SIG-M5 treated with dmso at 0.1 percent for 504 hours (cell line): ENCODE measurements around the gene WNK3.

Experiments used
- DNase-seq: peaks from one replicate; lab custom pipeline; 2025; ENCODE audit not compliant: unreplicated experiment; lab: John Stamatoyannopoulos, UW

Gene WNK3

DNA sequence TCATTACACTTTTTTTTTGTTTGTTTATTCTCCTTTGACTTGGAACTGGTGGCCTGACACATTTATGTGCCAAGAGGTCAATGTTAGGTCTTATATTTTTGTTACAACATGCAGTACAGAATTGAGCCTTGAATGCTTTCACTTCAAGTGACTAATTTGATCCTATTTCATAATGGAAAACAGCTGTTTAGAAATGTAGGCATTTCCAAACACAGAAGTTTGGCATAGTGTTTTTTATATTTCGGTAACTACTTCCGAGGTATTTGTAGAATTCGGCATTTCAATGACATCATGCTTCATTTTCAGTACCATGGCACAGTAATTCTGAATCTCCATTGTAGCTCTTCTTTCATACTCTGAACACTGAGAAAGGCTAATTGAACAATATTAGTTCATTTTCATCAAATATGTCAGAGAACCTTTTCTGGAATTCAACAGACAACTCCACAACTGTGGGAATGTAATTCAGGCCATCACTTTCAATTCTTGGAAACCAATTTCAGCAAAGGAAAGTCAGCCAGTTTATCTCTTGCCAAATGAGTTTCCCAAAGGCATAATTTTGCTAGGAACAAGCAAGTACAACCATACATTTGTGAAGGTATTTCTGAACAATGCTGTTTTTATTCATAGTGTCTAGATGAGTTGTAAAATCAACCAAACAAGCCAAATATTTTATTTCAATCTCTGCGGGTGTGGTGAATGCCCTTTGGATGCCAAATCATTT, 186.2 kb downstream of the WNK3 start:
- peak; percentile 3 for DNase-seq

DNA sequence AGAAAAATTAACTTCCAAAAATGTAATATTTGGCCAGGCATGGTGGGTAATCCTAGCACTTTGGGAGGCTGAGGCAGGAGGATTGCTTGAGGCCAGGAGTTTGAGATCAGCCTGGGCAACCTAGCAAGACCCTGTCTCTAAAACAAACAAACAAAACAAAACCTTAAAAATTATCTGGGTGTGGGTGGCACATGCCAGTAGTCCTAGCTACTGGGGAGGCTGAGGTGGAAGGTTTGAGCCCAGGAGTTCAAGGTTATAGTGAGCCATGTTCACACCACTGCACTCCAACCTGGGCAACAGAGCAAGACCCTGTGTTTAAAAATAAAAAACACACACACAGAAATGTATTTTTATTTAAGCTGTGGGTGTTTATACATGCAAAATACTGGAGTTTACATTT, 186.8 kb downstream of the WNK3 start:
- DNase-seq, result no peak

DNA sequence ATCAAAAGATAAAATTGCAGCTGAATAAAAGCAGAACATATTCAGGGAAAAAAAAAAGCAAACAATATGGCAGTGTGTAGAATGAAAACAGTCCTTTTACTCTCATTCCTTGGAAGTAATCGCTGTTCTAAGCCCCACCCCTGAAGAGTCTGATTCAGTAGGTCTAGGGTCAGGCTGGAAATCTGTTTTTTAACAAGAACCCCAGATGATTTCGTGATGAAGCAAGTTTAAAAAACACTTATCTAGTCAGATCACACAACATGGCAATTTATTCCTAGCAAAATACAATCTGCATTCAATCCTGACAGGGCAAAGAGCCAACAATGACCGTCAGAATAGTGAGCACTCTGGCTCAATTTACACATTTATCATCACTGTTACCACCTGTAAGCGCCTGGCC, 190.9 kb downstream of the WNK3 start:
- no peak for DNase-seq

DNA sequence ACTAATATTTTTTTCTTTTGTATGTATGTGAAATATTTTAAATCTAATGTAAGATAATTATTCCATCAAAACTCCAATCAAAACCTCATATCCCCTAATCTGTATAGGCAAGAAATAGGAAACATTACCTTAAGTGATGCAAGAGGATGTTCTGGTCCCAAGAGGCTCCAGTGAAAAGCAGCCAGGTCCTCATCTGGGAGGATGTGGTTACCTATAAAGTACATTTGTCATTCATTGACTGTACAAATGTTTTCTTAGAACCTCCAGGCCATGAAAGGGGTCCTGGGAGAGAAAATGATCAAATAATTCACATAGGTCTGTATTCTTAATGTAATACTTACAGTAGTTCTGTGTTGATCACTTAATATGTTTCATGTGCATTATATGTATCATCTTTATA, 200.3 kb downstream of the WNK3 start:
- DNase-seq, result no peak
